HepG2 (cell line): ENCODE data around the gene POLRMT.

ENCODE experiments used
- BRF2 ChIP-seq: sonication (generic); formaldehyde crosslinking; IDR thresholded peaks from 2 replicates; pipeline ENCODE4 v1.8.1; 2022; ENCODE audit warnings: mild to moderate bottlenecking, missing genetic modification reagents
- CERS6 ChIP-seq: sonication (generic); formaldehyde crosslinking; IDR thresholded peaks from 2 replicates; pipeline ENCODE4 v1.5.0; 2020; ENCODE audit warnings: missing genetic modification reagents
- EP300 ChIP-seq, 3 experiments: sonication (generic) in 1 of 3; formaldehyde crosslinking in 1 of 3; IDR thresholded peaks; 2 replicates each; pipeline versions ENCODE4 v1.5.1 to v1.6.1; 2011 to 2020; ENCODE audit warnings: low read depth in 2 of 3, low read length in 2 of 3, borderline replicate concordance in 1 of 3, improper control_type of control experiment in 1 of 3, mild to moderate bottlenecking in 1 of 3, missing genetic modification reagents in 1 of 3, moderate library complexity in 1 of 3
- FOXA1 ChIP-seq, 2 experiments: fragments of 450-650 bp in 1 of 2; sonication (generic) in 1 of 2; formaldehyde crosslinking in 1 of 2; IDR thresholded peaks; 2 replicates each; pipeline versions ENCODE4 v1.4.0 to v1.6.1; 2016 to 2020; ENCODE audit warnings: missing genetic modification reagents in 1 of 2
- GABPB1 ChIP-seq: IDR thresholded peaks from 2 replicates; pipeline ENCODE4 v1.6.1; 2016; ENCODE audit warnings: mild to moderate bottlenecking, missing genetic modification reagents, moderate library complexity, missing compliant biosample characterization
- REST ChIP-seq, 2 experiments: IDR thresholded peaks; 2 replicates each; pipeline ENCODE4 v1.6.1; 2011 to 2012; ENCODE audit warnings: low read length in 2 of 2, borderline replicate concordance in 1 of 2, low read depth in 1 of 2, mild to moderate bottlenecking in 1 of 2, moderate library complexity in 1 of 2
- SKIL ChIP-seq: sonication (generic); formaldehyde crosslinking; IDR thresholded peaks from 2 replicates; pipeline ENCODE4 v1.8.0; 2022; ENCODE audit warnings: missing genetic modification reagents, mild to moderate bottlenecking, moderate library complexity, borderline replicate concordance
- STAT6 ChIP-seq: sonication (generic); formaldehyde crosslinking; IDR thresholded peaks from 2 replicates; pipeline ENCODE4 v1.4.0; 2020; ENCODE audit warnings: missing genetic modification reagents, mild to moderate bottlenecking, borderline replicate concordance
- ZFP62 ChIP-seq: sonication (generic); formaldehyde crosslinking; IDR thresholded peaks from 2 replicates; pipeline ENCODE4 v1.4.0; 2020; ENCODE audit warnings: missing genetic modification reagents
- ZNF276 ChIP-seq: sonication (generic); formaldehyde crosslinking; IDR thresholded peaks from 2 replicates; pipeline ENCODE4 v1.4.0; 2020; ENCODE audit warnings: mild to moderate bottlenecking, low read depth, missing genetic modification reagents
- ZNF362 ChIP-seq: sonication (generic); formaldehyde crosslinking; IDR thresholded peaks from 2 replicates; pipeline ENCODE4 v1.4.0; 2020; ENCODE audit warnings: missing genetic modification reagents, mild to moderate bottlenecking, borderline replicate concordance
- ZNF772 ChIP-seq: sonication (generic); formaldehyde crosslinking; IDR thresholded peaks from 2 replicates; pipeline ENCODE4 v1.5.0; 2020; ENCODE audit warnings: mild to moderate bottlenecking, missing genetic modification reagents
- ZNF850 ChIP-seq: sonication (generic); formaldehyde crosslinking; conservative IDR thresholded peaks from 2 replicates; pipeline ENCODE4 v1.9.0; 2021; ENCODE audit warnings: mild to moderate bottlenecking, missing genetic modification reagents

- no peak for TF ChIP-seq ZNF772
- no peak for TF ChIP-seq ZNF276 (CRISPR knock-in tag)
- no peak for TF ChIP-seq ZNF850 (CRISPR knock-in tag)
- TF ChIP-seq BRF2 (CRISPR knock-in tag), result no peak
- TF ChIP-seq ZNF362 (CRISPR knock-in tag), result no peak
- TF ChIP-seq REST (IDR thresholded peaks at IDR 0.05; ENCODE audit: borderline replicate concordance in 1 of 2, low read depth in 1 of 2, low read length in 2 of 2), result no peak
- no peak for TF ChIP-seq EP300 (IDR thresholded peaks at IDR 0.05; ENCODE audit: low read depth in 2 of 2, low read length in 2 of 2)
- TF ChIP-seq EP300 (CRISPR knock-in tag; IDR thresholded peaks at IDR 0.05; ENCODE audit: borderline replicate concordance), result no peak
- no peak for TF ChIP-seq GABPB1 (CRISPR knock-in tag)
- TF ChIP-seq STAT6 (CRISPR knock-in tag), result no peak
- no peak for TF ChIP-seq FOXA1 (IDR thresholded peaks at IDR 0.05)
- no peak for TF ChIP-seq FOXA1 (CRISPR knock-in tag; IDR thresholded peaks at IDR 0.05)
- no peak for TF ChIP-seq CERS6 (CRISPR knock-in tag)
- TF ChIP-seq SKIL (CRISPR knock-in tag), result no peak
- no peak for TF ChIP-seq ZFP62 (CRISPR knock-in tag)
These were observed 45.6 kb upstream of the POLRMT start for GRCh38 chr19:678791-679388.
